DND-41 (cell line): ENCODE measurements around the gene PLAGL2.

Source experiments
- ATAC-seq: fragments of 200-7000 bp; cut with Tn5 transposase; 3 replicates; pipeline ENCODE4 v1.9.1; 2021; ENCODE audit warnings: low read depth; ENCODE audit not compliant: insufficient read depth
- DNase-seq: peaks from one replicate; pipeline ENCODE4 v3.0.0-alpha.2; 2020
- H2AFZ ChIP-seq: 2 replicates; pipeline ENCODE4 v1.6.0; 2012; ENCODE audit warnings: low read depth, low read length
- H3K27ac ChIP-seq: 2 replicates; pipeline ENCODE4 v1.5.1; 2012; ENCODE audit warnings: low read length, inconsistent platforms
- H3K27me3 ChIP-seq: fragments of 200-600 bp; sonication (generic); 2 replicates; pipeline ENCODE4 v1.6.0; 2012; ENCODE audit warnings: low read length, mild to moderate bottlenecking, inconsistent platforms; ENCODE audit not compliant: insufficient read depth, poor library complexity
- H3K36me3 ChIP-seq: 2 replicates; pipeline ENCODE4 v1.5.1; 2012; ENCODE audit warnings: low read length, inconsistent platforms; ENCODE audit not compliant: insufficient read depth
- H3K4me1 ChIP-seq: 2 replicates; pipeline ENCODE4 v1.5.1; 2012; ENCODE audit warnings: mild to moderate bottlenecking, low read length; ENCODE audit not compliant: insufficient read depth
- H3K4me2 ChIP-seq: 2 replicates; pipeline ENCODE4 v1.6.0; 2012; ENCODE audit warnings: mild to moderate bottlenecking, moderate library complexity, low read length, inconsistent platforms; ENCODE audit not compliant: insufficient read depth
- H3K4me3 ChIP-seq, 2 experiments: fragments of 200-600 bp in 1 of 2; shearing (Covaris generic) in 1 of 2; 2 replicates each; pipeline ENCODE4 v1.5.1; 2012 to 2016; ENCODE audit warnings: inconsistent platforms in 2 of 2, low read length in 2 of 2, mild to moderate bottlenecking in 2 of 2, low read depth in 1 of 2, moderate library complexity in 1 of 2
- H3K79me2 ChIP-seq: 2 replicates; pipeline ENCODE4 v1.6.0; 2012; ENCODE audit warnings: low read length, inconsistent platforms; ENCODE audit not compliant: insufficient read depth
- H3K9ac ChIP-seq: 2 replicates; pipeline ENCODE4 v1.6.0; 2012; ENCODE audit warnings: low read depth, mild to moderate bottlenecking, inconsistent platforms, low read length, moderate library complexity
- H3K9me3 ChIP-seq: 2 replicates; pipeline ENCODE4 v1.5.1; 2012; ENCODE audit warnings: low read length, moderate library complexity, mild to moderate bottlenecking, inconsistent platforms; ENCODE audit not compliant: insufficient read depth, severe bottlenecking
- H4K20me1 ChIP-seq: 2 replicates; pipeline ENCODE4 v1.6.0; 2012; ENCODE audit warnings: low read length; ENCODE audit not compliant: insufficient read depth
- CTCF ChIP-seq: IDR thresholded peaks from 2 replicates; pipeline ENCODE4 v1.5.1; 2012; ENCODE audit warnings: borderline replicate concordance, low read length, moderate library complexity, mild to moderate bottlenecking; ENCODE audit not compliant: poor library complexity, severe bottlenecking; ENCODE audit errors: extremely low read depth
- EZH2 ChIP-seq: IDR thresholded peaks from 3 replicates; pipeline ENCODE4 v1.6.1; 2012; ENCODE audit warnings: borderline replicate concordance, low read depth, mild to moderate bottlenecking, moderate library complexity, low read length, inconsistent platforms; ENCODE audit not compliant: severe bottlenecking

The PLAGL2 gene

GRCh38 chr20:32184961-32185603, 22.5 kb downstream of the PLAGL2 start:
- Histone ChIP-seq H3K4me3 (no peak overlapping the region), H4K20me1 (no peaks in the 10 kb centered on the region), H3K4me1 (peaks cover 16% of the 10 kb centered on the region), H3K4me2 (no peak overlapping the region), H3K79me2 (peaks cover 9% of the 10 kb centered on the region), H3K27ac (no peak overlapping the region), H2AFZ (no peak overlapping the region), H3K27me3 (no peaks in the 10 kb centered on the region), H3K9me3 (no peaks in the 10 kb centered on the region), H3K36me3 (no peaks in the 10 kb centered on the region), H3K9ac (no peak overlapping the region)
- ATAC-seq (no peak), DNase-seq (no peak)
- TF ChIP-seq EZH2 (no peak), CTCF (no peak)

GRCh38 chr20:32183947-32184635, 23.5 kb downstream of the PLAGL2 start:
- Histone ChIP-seq H3K27me3 (no peaks in the 10 kb centered on the region), H3K36me3 (no peaks in the 10 kb centered on the region), H4K20me1 (no peaks in the 10 kb centered on the region), H3K79me2 (peaks cover 1% of the 10 kb centered on the region; the same call in 1 of the 2 replicates), H3K4me1 (peaks cover 8% of the 10 kb centered on the region), H3K4me3 (no peak overlapping the region), H2AFZ (no peak overlapping the region), H3K27ac (no peak overlapping the region), H3K9me3 (no peaks in the 10 kb centered on the region), H3K9ac (no peak overlapping the region), H3K4me2 (no peak overlapping the region)
- no peak for ATAC-seq
- no peak for TF ChIP-seq EZH2
- no peak for TF ChIP-seq CTCF
- no peak for DNase-seq

GRCh38 chr20:32181606-32182005, 25.9 kb downstream of the PLAGL2 start:
- H3K27me3 ChIP-seq, result no peaks in the 10 kb centered on the region
- H3K9me3 ChIP-seq, result no peaks in the 10 kb centered on the region
- no peak overlapping the region for H3K4me2 ChIP-seq
- H2AFZ ChIP-seq, result no peak overlapping the region
- ATAC-seq (no peak), DNase-seq (no peak)
- no peak for TF ChIP-seq EZH2
- no peak for TF ChIP-seq CTCF
- no peak overlapping the region for H3K9ac ChIP-seq
- no peak overlapping the region for H3K4me3 ChIP-seq
- H3K4me1 ChIP-seq, result no peaks in the 10 kb centered on the region
- no peaks in the 10 kb centered on the region for H3K36me3 ChIP-seq
- H3K27ac ChIP-seq, result no peak overlapping the region
- no peaks in the 10 kb centered on the region for H4K20me1 ChIP-seq
- H3K79me2 ChIP-seq, result no peaks in the 10 kb centered on the region
